Heart right ventricle (tissue), 16 donors: Measurements from ENCODE around the gene KSR1. TPM values are rescaled to one million over a fixed set of nuclear protein-coding genes. Genes with fewer than 3 reads are reported as not detected.
"Not testable (repeated sequence)": the region's sequence is repeated elsewhere in the genome, so short reads cannot be mapped to it uniquely, and the experiment has no call there.

Experiments used
- ATAC-seq, 8 donors: fragments of 200-7000 bp; cut with Tn5 transposase; one replicate each; pipeline ENCODE4 v1.9.1; 2020; ENCODE audit warnings: mild to moderate bottlenecking in 8 of 8, moderate library complexity in 8 of 8, moderate number of reproducible peaks in 1 of 8
- DNase-seq, 2 donors: peaks; one replicate each; pipeline ENCODE4 v3.0.0-alpha.2; 2020
- H3K27ac ChIP-seq, 10 donors: fragments of 200-600 bp; sonication (generic) in 2 of 10; one replicate each; pipeline versions ENCODE4 v1.5.0 to v1.8.0; 2020 to 2022; ENCODE audit warnings: mild to moderate bottlenecking in 3 of 10
- H3K27me3 ChIP-seq, 7 donors: fragments of 200-600 bp; one replicate each; pipeline ENCODE4 v1.8.0; 2021 to 2022; ENCODE audit warnings: mild to moderate bottlenecking in 2 of 7
- H3K36me3 ChIP-seq, 9 donors: fragments of 200-600 bp; sonication (generic) in 1 of 9; one replicate each; pipeline versions ENCODE4 v1.5.0 to v1.8.0; 2020 to 2022; ENCODE audit warnings: mild to moderate bottlenecking in 2 of 9
- H3K4me1 ChIP-seq, 9 donors: fragments of 200-600 bp; sonication (generic) in 1 of 9; one replicate each; pipeline versions ENCODE4 v1.5.0 to v1.8.0; 2020 to 2022; ENCODE audit warnings: mild to moderate bottlenecking in 4 of 9
- H3K4me3 ChIP-seq, 10 donors: fragments of 200-600 bp; sonication (generic) in 2 of 10; one replicate each; pipeline versions ENCODE4 v1.5.0 to v1.8.0; 2020 to 2022; ENCODE audit warnings: mild to moderate bottlenecking in 7 of 10, moderate library complexity in 2 of 10
- H3K9me3 ChIP-seq, 11 donors: fragments of 200-600 bp in 10 of 11; sonication (generic) in 2 of 11; one replicate each; pipeline versions ENCODE4 v1.5.0 to v1.8.0; 2013 to 2022; ENCODE audit warnings: mild to moderate bottlenecking in 2 of 11, control low read depth in 1 of 11, moderate library complexity in 1 of 11
- WGBS, 2 donors: extraction: QIAGEN DNeasy Blood & Tissue Kit; methylation state at CpG; one replicate each; pipeline ENCODE4 v1.1.7; 2013; ENCODE audit warnings: inconsistent platforms in 1 of 2; 5-methylcytosine and 5-hydroxymethylcytosine counted together
- intact Hi-C, 10 donors: fragments of 100-400 bp; cut with DNase I; formaldehyde crosslinking; loops; one replicate each; pipeline versions ENCODE4 v1.11.1 to v1.14.2; 2022
- polyA plus RNA-seq, 2 donors: library from polyadenylated mRNA; stranded (reverse); fragments of 200-250 nt; gene quantifications; one replicate each; pipeline ENCODE4 v1.2.3, GENCODE V29; 2013
- total RNA-seq, 10 donors: library from RNA; stranded (reverse); fragmentation: NEBNext Ultra II Directional in 3 of 10; extraction: Animal tissue kit (Norgen Biotek cat#: 25700) in 3 of 10; gene quantifications; one replicate each; pipeline versions ENCODE4 v1.2.1 to v1.2.4, GENCODE V29; 2021 to 2023
- TF ChIP-seq, protein P1 (sequence below), 9 donors: fragments of 200-600 bp; sonication (generic) in 2 of 9; IDR thresholded peaks; one replicate each; pipeline versions ENCODE4 v1.5.0 to v1.8.0; 2021 to 2022; ENCODE audit warnings: antibody characterized with exemption in 9 of 9, mild to moderate bottlenecking in 5 of 9, moderate library complexity in 1 of 9
- donor health status: Arrhythmogenic right ventricular cardiomyopathy.
- donor health status: ischemic (EF 13 %, LVEDD 7.1; RV severe dilation, severe dysfunction).
- donor health status: healthy with polysubstance abuse.
- donor health status: DM: no; HTN: yes; CAD: no.
- donor health status: DM: no; HTN: no; CAD: no.
- donor health status: ischemic (EF 25% LVEDD 6.9; RV normal size, moderate dysfunction).
- donor health status: ischemic (EF 25% LVEDD 5.7; RV mildly dilated, moderate dysfunction).
- donor health status: healthy.
- donor health status: DM: yes; HTN: yes; CAD: no.
- donor health status: Ischemic cardiomyopathy.
- donor health status: ischemic (EF 35%, LVEDD 5.7; RV mildly dilated, moderate dysfunction).
- donor health status: nonischemic (EF 11% LVEDD 7.7; RV severe dilation, severe dysfunction).
- donor health status: DM: yes; HTN: yes; CAD: no.
- donor health status: PGD.
- donor health status: ischemic (EF 29% LVEDD 5.4; RV normal size, mild dysfunction).
- donor health status: nonischemic (EF 23%, LVEDD 6.1; RV moderate dilation, normal function).

The KSR1 gene
- total and polyA plus RNA-seq, 12 donors = 5.6 to 19.6 (median 8.6) TPM

DNA sequence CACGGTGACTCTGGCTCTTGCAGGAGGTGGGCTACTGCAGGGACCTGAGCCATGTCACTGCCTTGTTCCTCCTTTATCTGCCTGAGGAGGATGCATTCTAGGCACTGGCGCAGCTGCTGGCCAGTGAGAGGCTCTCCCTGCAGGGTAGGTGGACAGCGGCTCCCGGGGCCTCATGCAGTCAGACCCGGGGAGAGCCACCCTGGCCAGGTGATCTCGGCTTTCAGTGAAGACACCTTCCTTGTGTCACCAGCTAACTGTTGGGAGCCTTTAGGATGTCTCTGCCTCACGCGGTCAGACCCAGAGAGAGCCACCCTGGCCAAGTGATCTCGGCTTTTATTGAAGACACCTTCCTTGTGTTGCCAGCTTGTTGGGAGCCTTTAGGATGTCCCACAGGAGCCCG lies 31.7 kb upstream of the KSR1 start:
- no peaks in the 10 kb centered on the region for H3K27me3 ChIP-seq
- H3K9me3 ChIP-seq = peaks cover 0 to 4% (median 0%) of the 10 kb centered on the region in 11 donors
- no peak for ATAC-seq
- TF ChIP-seq, protein P1, sequence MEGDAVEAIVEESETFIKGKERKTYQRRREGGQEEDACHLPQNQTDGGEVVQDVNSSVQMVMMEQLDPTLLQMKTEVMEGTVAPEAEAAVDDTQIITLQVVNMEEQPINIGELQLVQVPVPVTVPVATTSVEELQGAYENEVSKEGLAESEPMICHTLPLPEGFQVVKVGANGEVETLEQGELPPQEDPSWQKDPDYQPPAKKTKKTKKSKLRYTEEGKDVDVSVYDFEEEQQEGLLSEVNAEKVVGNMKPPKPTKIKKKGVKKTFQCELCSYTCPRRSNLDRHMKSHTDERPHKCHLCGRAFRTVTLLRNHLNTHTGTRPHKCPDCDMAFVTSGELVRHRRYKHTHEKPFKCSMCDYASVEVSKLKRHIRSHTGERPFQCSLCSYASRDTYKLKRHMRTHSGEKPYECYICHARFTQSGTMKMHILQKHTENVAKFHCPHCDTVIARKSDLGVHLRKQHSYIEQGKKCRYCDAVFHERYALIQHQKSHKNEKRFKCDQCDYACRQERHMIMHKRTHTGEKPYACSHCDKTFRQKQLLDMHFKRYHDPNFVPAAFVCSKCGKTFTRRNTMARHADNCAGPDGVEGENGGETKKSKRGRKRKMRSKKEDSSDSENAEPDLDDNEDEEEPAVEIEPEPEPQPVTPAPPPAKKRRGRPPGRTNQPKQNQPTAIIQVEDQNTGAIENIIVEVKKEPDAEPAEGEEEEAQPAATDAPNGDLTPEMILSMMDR (IDR thresholded peaks at IDR 0.05) = no peak
- H3K36me3 ChIP-seq = no peaks in the 10 kb centered on the region
- H3K27ac ChIP-seq = no peak overlapping the region
- 81 to 85% methylated on average over 10 of the region's 10 CpGs for WGBS, 2 donors
- no peaks in the 10 kb centered on the region for H3K4me1 ChIP-seq
- intact Hi-C loops = loop anchor here in 1 of 10 donors (10.0 kb wide), 1 partner anchor 70 kb away; no protein-coding TSS in a partner anchor
- DNase-seq = no peak
- no peak overlapping the region for H3K4me3 ChIP-seq

DNA sequence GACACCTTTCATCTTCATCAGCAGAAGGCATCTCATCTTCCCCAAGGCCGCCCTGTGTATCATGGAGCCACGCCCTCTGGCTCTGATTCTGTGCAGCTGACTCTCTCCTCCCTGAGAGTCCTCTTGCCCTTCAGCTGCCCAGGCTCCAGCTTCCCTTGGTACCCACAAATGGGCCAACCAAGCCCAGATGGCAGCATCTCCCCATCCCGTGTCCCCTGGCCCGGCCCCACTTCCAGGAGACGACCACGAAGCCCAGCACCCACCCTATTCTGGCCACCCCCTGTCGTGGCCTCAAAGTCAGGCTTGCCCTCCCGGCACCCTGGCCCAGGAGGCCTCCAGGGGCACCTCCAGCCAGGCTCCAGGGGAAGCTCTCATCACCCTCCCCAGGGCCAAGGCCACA lies 31.3 kb upstream of the KSR1 start:
- intact Hi-C loops = loop anchor here in 1 of 10 donors (10.0 kb wide), 1 partner anchor 70 kb away; no protein-coding TSS in a partner anchor
- TF ChIP-seq, protein P1 (IDR thresholded peaks at IDR 0.05) = no peak
- H3K27me3 ChIP-seq = no peaks in the 10 kb centered on the region
- 96% methylated on average over 7 to 8 of the region's 8 CpGs for WGBS, 2 donors
- H3K9me3 ChIP-seq = peaks cover 0 to 4% (median 0%) of the 10 kb centered on the region in 11 donors
- H3K27ac ChIP-seq = no peak overlapping the region
- no peak overlapping the region for H3K4me3 ChIP-seq
- DNase-seq = no peak
- H3K4me1 ChIP-seq = no peaks in the 10 kb centered on the region
- ATAC-seq = no peak
- no peaks in the 10 kb centered on the region for H3K36me3 ChIP-seq

DNA sequence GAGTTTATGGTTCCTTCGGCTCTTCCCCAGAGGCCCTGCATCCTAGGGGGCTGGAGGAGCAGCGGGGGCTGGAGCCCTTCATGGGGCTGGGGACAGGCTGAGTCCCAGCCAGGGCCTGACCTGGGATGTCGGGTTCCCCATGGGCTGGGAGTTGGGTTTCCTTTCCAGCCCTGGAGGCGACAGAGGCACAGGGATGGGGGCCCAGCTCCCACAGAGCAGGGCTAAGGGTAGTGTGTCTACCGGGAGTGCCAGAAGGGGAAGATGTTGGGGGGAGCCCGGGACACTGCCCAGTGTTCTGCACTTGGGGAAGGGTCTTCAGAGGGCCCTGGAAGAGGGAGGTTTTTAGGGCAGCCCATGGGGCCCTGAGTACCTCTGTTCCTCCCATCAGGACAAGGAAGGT lies 30.7 kb upstream of the KSR1 start:
- H3K4me1 ChIP-seq, H3K27me3 ChIP-seq, ATAC-seq, DNase-seq, H3K9me3 ChIP-seq, H3K27ac ChIP-seq, H3K4me3 ChIP-seq, H3K36me3 ChIP-seq: not testable (repeated sequence)
- 88 to 96% methylated on average over 6 of the region's 6 CpGs for WGBS, 2 donors
- intact Hi-C loops = loop anchor here in 1 of 10 donors (10.0 kb wide), 1 partner anchor 71 kb away; no protein-coding TSS in a partner anchor

DNA sequence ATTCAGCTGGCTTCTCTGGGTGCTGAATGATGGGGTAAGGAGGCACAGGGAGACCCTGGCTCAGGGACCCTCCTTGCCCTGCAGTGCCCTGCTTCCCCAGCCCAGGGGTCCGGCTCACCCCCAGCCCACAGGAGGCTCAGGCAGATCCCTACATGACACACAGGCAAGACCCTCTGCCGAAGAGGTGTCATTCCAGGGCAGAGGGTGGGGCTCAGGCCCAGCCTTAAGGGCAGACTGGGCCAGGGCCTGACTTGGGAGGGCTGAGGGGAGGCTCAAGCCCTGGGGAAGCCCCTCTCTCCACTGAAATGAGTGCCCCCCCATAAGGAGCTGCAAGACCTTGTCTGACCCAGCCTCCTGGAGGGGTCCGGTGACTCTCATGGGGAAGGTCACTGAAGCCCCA lies 30.3 kb upstream of the KSR1 start:
- no peak for DNase-seq
- 94 to 95% methylated on average over 3 of the region's 3 CpGs for WGBS, 2 donors
- intact Hi-C loops = loop anchor here in 1 of 10 donors (10.0 kb wide), 1 partner anchor 71 kb away; no protein-coding TSS in a partner anchor
- Histone ChIP-seq H3K4me3 (no peak overlapping the region), H3K36me3 (no peaks in the 10 kb centered on the region), H3K27ac (no peak overlapping the region), H3K9me3 (peaks cover 0 to 4% (median 0%) of the 10 kb centered on the region in 11 donors), H3K27me3 (no peaks in the 10 kb centered on the region), H3K4me1 (no peaks in the 10 kb centered on the region)
- TF ChIP-seq, protein P1 (IDR thresholded peaks at IDR 0.05) = no peak
- ATAC-seq = no peak

DNA sequence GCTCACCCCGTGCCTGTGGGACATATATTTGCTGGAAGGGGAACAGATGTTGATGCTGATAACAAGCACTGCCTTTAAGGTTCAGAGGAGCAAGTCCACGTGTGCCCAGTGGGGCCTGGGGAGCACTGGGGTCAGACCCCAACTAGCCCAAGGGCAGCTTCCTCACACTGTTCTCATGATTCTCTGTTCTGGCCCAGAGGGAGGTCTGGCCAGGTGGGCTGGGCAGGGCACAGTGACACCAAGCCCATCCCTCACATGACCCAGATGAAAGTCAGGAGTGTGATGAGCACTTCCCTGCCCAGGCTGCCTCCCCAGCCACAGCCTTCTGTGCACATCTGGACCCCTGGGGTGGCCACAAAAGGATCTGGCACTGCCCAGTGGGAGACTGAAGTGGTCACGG lies 29.8 kb upstream of the KSR1 start:
- not testable (repeated sequence) for H3K9me3 ChIP-seq, H3K36me3 ChIP-seq, DNase-seq, H3K27me3 ChIP-seq, H3K27ac ChIP-seq, H3K4me3 ChIP-seq, ATAC-seq, H3K4me1 ChIP-seq
- WGBS, 2 donors = 83 to 96% methylated on average over 2 to 3 of the region's 3 CpGs
- intact Hi-C loops = loop anchor here in 1 of 10 donors (10.0 kb wide), 1 partner anchor 72 kb away; no protein-coding TSS in a partner anchor

DNA sequence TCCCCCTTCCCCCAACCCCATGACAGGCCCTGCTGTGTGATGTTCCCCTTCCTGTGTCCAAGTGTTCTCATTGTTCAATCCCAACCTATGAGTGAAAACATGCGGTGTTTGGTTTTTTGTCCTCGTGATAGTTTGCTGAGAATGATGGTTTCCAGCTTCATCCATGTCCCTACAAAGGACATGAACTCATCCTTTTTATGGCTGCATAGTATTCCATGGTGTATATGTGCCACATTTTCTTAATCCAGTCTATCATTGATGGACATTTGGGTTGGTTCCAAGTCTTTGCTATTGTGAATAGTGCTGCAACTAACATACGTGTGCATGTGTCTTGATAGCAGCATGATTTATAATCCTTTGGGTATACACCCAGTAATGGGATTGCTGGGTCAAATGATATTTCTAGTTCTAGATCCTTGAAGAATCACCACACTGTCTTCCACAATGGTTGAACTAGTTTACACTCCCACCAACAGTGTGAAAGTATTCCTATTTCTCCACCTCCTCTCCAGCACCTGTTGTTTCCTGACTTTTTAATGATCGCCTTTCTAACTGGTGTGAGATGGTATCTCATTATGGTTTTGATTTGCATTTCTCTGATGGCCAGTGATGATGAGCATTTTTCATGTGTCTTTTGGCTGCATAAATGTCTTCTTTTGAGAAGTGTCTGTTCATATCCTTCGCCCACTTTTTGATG lies 28.9 kb upstream of the KSR1 start:
- intact Hi-C loops = loop anchor here in 1 of 10 donors (10.0 kb wide), 1 partner anchor 73 kb away; no protein-coding TSS in a partner anchor
- H3K27ac ChIP-seq, H3K4me3 ChIP-seq, ATAC-seq, DNase-seq, H3K4me1 ChIP-seq, H3K9me3 ChIP-seq, H3K36me3 ChIP-seq, H3K27me3 ChIP-seq: not testable (repeated sequence)
- 93 to 97% methylated on average over 4 of the region's 5 CpGs for WGBS, 2 donors
